ENCODE data around the gene IGSF23.

Gene IGSF23

GRCh38 chr19:44648631-44649251 is 35.4 kb downstream of the IGSF23 start:
- no peak overlapping the region for H2AFZ ChIP-seq (ENCODE audit: low read length)
- H3K9me3 ChIP-seq (replicated peaks in 1 of 2; ENCODE audit: control insufficient read depth in 2 of 2, insufficient read depth in 1 of 2, low read depth in 1 of 2, low read length in 2 of 2), result peaks cover 0 to 2% of the 10 kb centered on the region in 2 donors
- H2BK5ac ChIP-seq (ENCODE audit: low read length), result no peak overlapping the region
- WGBS, 2 donors (ENCODE audit: extremely low coverage in 2 of 2, insufficient read length in 2 of 2, insufficient replicate concordance in 1 of 2), result 100% methylated on average over 1 of the region's 3 CpGs; no CpG with 5 or more reads in 1 of the 2 donors
- no peak overlapping the region for H3K27ac ChIP-seq (replicated peaks; ENCODE audit: low read length)
- H3K4ac ChIP-seq (ENCODE audit: low read length), result no peak overlapping the region
- H2BK120ac ChIP-seq (ENCODE audit: low read depth, low read length), result no peak overlapping the region
- peaks cover 3% of the 10 kb centered on the region for H3K79me1 ChIP-seq (ENCODE audit: low read depth, low read length)
- no peak overlapping the region for H2AK5ac ChIP-seq (ENCODE audit: low read depth, low read length)
- H3K23ac ChIP-seq (ENCODE audit: low read depth, low read length, poor library complexity), result no peak overlapping the region
- no peak overlapping the region for H3K9ac ChIP-seq (ENCODE audit: low read depth, low read length, poor library complexity)
- no peaks in the 10 kb centered on the region for H3K27me3 ChIP-seq (ENCODE audit: control insufficient read depth in 3 of 3, insufficient read depth in 3 of 3, low read depth in 1 of 3, low read length in 3 of 3)
- no peak for DNase-seq (ENCODE audit: low spot score)
- H3K4me1 ChIP-seq (ENCODE audit: control insufficient read depth in 2 of 2, insufficient read depth in 1 of 2, low read depth in 1 of 2, low read length in 2 of 2), result no peaks in the 10 kb centered on the region
- no peak overlapping the region for H2BK12ac ChIP-seq (ENCODE audit: low read length)
- H3K18ac ChIP-seq (ENCODE audit: low read length), result no peak overlapping the region
- H4K91ac ChIP-seq (ENCODE audit: low read depth, low read length, poor library complexity), result no peak overlapping the region
- no peak overlapping the region for H2BK15ac ChIP-seq (ENCODE audit: low read length)
- no peak overlapping the region for H3K4me2 ChIP-seq (ENCODE audit: insufficient read depth, low read length, poor library complexity, severe bottlenecking)
- H3K36me3 ChIP-seq (replicated peaks in 1 of 2; ENCODE audit: control insufficient read depth in 2 of 2, insufficient read depth in 2 of 2, low read length in 2 of 2), result peaks cover 38 to 48% of the 10 kb centered on the region in 2 donors
- no peak overlapping the region for H3K14ac ChIP-seq (ENCODE audit: low read length)
- no peak overlapping the region for H3K4me3 ChIP-seq (ENCODE audit: low read length in 2 of 2)
- no peak overlapping the region for H4K8ac ChIP-seq (ENCODE audit: low read depth, low read length)

DNA sequence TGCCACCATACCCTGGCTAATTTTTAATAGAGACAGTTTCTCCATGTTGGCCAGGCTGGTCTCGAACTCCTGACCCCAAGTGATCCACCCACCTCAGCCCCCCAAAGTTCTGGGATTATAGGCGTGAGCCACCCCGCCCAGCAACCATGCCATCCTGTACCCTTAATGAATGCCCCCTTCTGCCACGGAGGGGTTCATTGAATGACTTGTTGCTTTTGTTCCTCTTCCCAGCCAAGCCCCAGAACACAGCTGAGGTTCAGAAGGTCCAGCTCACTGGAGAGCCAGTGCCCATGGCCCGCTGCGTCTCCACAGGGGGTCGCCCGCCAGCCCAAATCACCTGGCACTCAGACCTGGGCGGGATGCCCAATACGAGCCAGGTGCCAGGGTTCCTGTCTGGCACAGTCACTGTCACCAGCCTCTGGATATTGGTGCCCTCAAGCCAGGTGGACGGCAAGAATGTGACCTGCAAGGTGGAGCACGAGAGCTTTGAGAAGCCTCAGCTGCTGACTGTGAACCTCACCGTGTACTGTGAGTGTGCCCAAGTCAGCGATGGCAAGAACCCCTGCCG is 36.3 kb downstream of the IGSF23 start:
- H3K79me1 ChIP-seq (ENCODE audit: low read depth, low read length), result peaks cover 3% of the 10 kb centered on the region
- H3K36me3 ChIP-seq (replicated peaks in 1 of 2; ENCODE audit: control insufficient read depth in 2 of 2, insufficient read depth in 2 of 2, low read length in 2 of 2), result peaks cover 39 to 54% of the 10 kb centered on the region in 2 donors
- H3K4me1 ChIP-seq (ENCODE audit: control insufficient read depth in 2 of 2, insufficient read depth in 1 of 2, low read depth in 1 of 2, low read length in 2 of 2), result no peaks in the 10 kb centered on the region
- H2AFZ ChIP-seq (ENCODE audit: low read length), result no peak overlapping the region
- no peak overlapping the region for H2BK15ac ChIP-seq (ENCODE audit: low read length)
- peaks cover 0 to 2% of the 10 kb centered on the region in 2 donors for H3K9me3 ChIP-seq (replicated peaks in 1 of 2; ENCODE audit: control insufficient read depth in 2 of 2, insufficient read depth in 1 of 2, low read depth in 1 of 2, low read length in 2 of 2)
- H3K14ac ChIP-seq (ENCODE audit: low read length), result no peak overlapping the region
- H2BK12ac ChIP-seq (ENCODE audit: low read length), result no peak overlapping the region
- no peak overlapping the region for H4K91ac ChIP-seq (ENCODE audit: low read depth, low read length, poor library complexity)
- H3K23ac ChIP-seq (ENCODE audit: low read depth, low read length, poor library complexity), result no peak overlapping the region
- no CpG with 5 or more reads among the region's 15 CpGs for WGBS, 2 donors (ENCODE audit: extremely low coverage in 2 of 2, insufficient read length in 2 of 2, insufficient replicate concordance in 1 of 2)
- no peak overlapping the region for H3K9ac ChIP-seq (ENCODE audit: low read depth, low read length, poor library complexity)
- H3K18ac ChIP-seq (ENCODE audit: low read length), result no peak overlapping the region
- H2BK120ac ChIP-seq (ENCODE audit: low read depth, low read length), result no peak overlapping the region
- H3K27me3 ChIP-seq (ENCODE audit: control insufficient read depth in 3 of 3, insufficient read depth in 3 of 3, low read depth in 1 of 3, low read length in 3 of 3), result no peaks in the 10 kb centered on the region
- H2AK5ac ChIP-seq (ENCODE audit: low read depth, low read length), result no peak overlapping the region
- H3K4ac ChIP-seq (ENCODE audit: low read length), result no peak overlapping the region
- H3K4me2 ChIP-seq (ENCODE audit: insufficient read depth, low read length, poor library complexity, severe bottlenecking), result no peak overlapping the region
- H2BK5ac ChIP-seq (ENCODE audit: low read length), result peak overlapping the region; percentile 75
- DNase-seq (ENCODE audit: low spot score), result no peak
- peak overlapping the region; percentile 43 for H4K8ac ChIP-seq (ENCODE audit: low read depth, low read length)
- no peak overlapping the region for H3K4me3 ChIP-seq (ENCODE audit: low read length in 2 of 2)
- H3K27ac ChIP-seq (replicated peaks; ENCODE audit: low read length), result no peak overlapping the region

DNA sequence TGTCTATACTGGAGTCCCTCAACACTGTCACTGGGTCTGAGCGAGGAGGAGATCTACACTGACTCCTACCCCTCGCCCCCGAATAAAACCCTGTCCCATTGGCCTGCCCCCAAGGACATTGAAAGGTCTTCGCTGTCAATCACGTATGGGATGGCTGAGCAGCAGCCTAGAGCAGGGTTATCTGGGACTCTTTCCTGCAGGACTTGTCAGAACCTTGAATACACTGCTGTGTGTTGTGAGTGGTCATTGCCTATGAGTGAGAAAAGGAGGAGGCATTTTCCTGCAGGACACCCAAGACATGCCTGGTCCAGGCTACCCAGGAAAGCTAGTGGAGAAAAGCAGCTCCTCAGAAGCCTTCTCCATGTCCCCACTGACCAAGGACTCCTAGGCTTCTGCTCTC is 40.0 kb downstream of the IGSF23 start:
- no peak overlapping the region for H3K27ac ChIP-seq (replicated peaks; ENCODE audit: low read length)
- H3K4me3 ChIP-seq (ENCODE audit: low read length in 2 of 2), result no peak overlapping the region
- H3K4ac ChIP-seq (ENCODE audit: low read length), result no peak overlapping the region
- peaks cover 3% of the 10 kb centered on the region for H3K79me1 ChIP-seq (ENCODE audit: low read depth, low read length)
- no peak overlapping the region for H3K9ac ChIP-seq (ENCODE audit: low read depth, low read length, poor library complexity)
- no peak overlapping the region for H2AFZ ChIP-seq (ENCODE audit: low read length)
- H2BK5ac ChIP-seq (ENCODE audit: low read length), result no peak overlapping the region
- H3K27me3 ChIP-seq (ENCODE audit: control insufficient read depth in 3 of 3, insufficient read depth in 3 of 3, low read depth in 1 of 3, low read length in 3 of 3), result no peaks in the 10 kb centered on the region
- H3K4me2 ChIP-seq (ENCODE audit: insufficient read depth, low read length, poor library complexity, severe bottlenecking), result no peak overlapping the region
- H2BK12ac ChIP-seq (ENCODE audit: low read length), result no peak overlapping the region
- no peak for DNase-seq (ENCODE audit: low spot score)
- no peak overlapping the region for H2BK120ac ChIP-seq (ENCODE audit: low read depth, low read length)
- WGBS, 2 donors (ENCODE audit: extremely low coverage in 2 of 2, insufficient read length in 2 of 2, insufficient replicate concordance in 1 of 2), result no CpG with 5 or more reads among the region's 5 CpGs
- H3K36me3 ChIP-seq (replicated peaks in 1 of 2; ENCODE audit: control insufficient read depth in 2 of 2, insufficient read depth in 2 of 2, low read length in 2 of 2), result peaks cover 49 to 72% of the 10 kb centered on the region in 2 donors
- no peak overlapping the region for H2BK15ac ChIP-seq (ENCODE audit: low read length)
- H4K91ac ChIP-seq (ENCODE audit: low read depth, low read length, poor library complexity), result no peak overlapping the region
- peaks cover 0 to 2% of the 10 kb centered on the region in 2 donors for H3K9me3 ChIP-seq (replicated peaks in 1 of 2; ENCODE audit: control insufficient read depth in 2 of 2, insufficient read depth in 1 of 2, low read depth in 1 of 2, low read length in 2 of 2)
- no peak overlapping the region for H3K14ac ChIP-seq (ENCODE audit: low read length)
- H4K8ac ChIP-seq (ENCODE audit: low read depth, low read length), result no peak overlapping the region
- H3K4me1 ChIP-seq (ENCODE audit: control insufficient read depth in 2 of 2, insufficient read depth in 1 of 2, low read depth in 1 of 2, low read length in 2 of 2), result no peaks in the 10 kb centered on the region
- no peak overlapping the region for H2AK5ac ChIP-seq (ENCODE audit: low read depth, low read length)
- H3K18ac ChIP-seq (ENCODE audit: low read length), result no peak overlapping the region
- no peak overlapping the region for H3K23ac ChIP-seq (ENCODE audit: low read depth, low read length, poor library complexity)

GRCh38 chr19:44653977-44654774 is 40.8 kb downstream of the IGSF23 start:
- Histone ChIP-seq H2BK5ac (ENCODE audit: low read length) (no peak overlapping the region), H3K9ac (ENCODE audit: low read depth, low read length, poor library complexity) (no peak overlapping the region), H2AK5ac (ENCODE audit: low read depth, low read length) (no peak overlapping the region), H3K4me1 (ENCODE audit: control insufficient read depth in 2 of 2, insufficient read depth in 1 of 2, low read depth in 1 of 2, low read length in 2 of 2) (no peaks in the 10 kb centered on the region), H3K79me1 (ENCODE audit: low read depth, low read length) (peaks cover 3% of the 10 kb centered on the region), H2BK120ac (ENCODE audit: low read depth, low read length) (no peak overlapping the region), H3K23ac (ENCODE audit: low read depth, low read length, poor library complexity) (no peak overlapping the region), H3K9me3 (replicated peaks in 1 of 2; ENCODE audit: control insufficient read depth in 2 of 2, insufficient read depth in 1 of 2, low read depth in 1 of 2, low read length in 2 of 2) (peaks cover 0 to 2% of the 10 kb centered on the region in 2 donors), H4K8ac (ENCODE audit: low read depth, low read length) (no peak overlapping the region), H4K91ac (ENCODE audit: low read depth, low read length, poor library complexity) (no peak overlapping the region), H2AFZ (ENCODE audit: low read length) (no peak overlapping the region), H3K4ac (ENCODE audit: low read length) (no peak overlapping the region), H3K36me3 (replicated peaks in 1 of 2; ENCODE audit: control insufficient read depth in 2 of 2, insufficient read depth in 2 of 2, low read length in 2 of 2) (peaks cover 49 to 77% of the 10 kb centered on the region in 2 donors), H2BK12ac (ENCODE audit: low read length) (no peak overlapping the region), H3K27me3 (ENCODE audit: control insufficient read depth in 3 of 3, insufficient read depth in 3 of 3, low read depth in 1 of 3, low read length in 3 of 3) (no peaks in the 10 kb centered on the region), H3K27ac (replicated peaks; ENCODE audit: low read length) (no peak overlapping the region), H2BK15ac (ENCODE audit: low read length) (no peak overlapping the region), H3K4me3 (ENCODE audit: low read length in 2 of 2) (no peak overlapping the region), H3K14ac (ENCODE audit: low read length) (no peak overlapping the region), H3K4me2 (ENCODE audit: insufficient read depth, low read length, poor library complexity, severe bottlenecking) (no peak overlapping the region), H3K18ac (ENCODE audit: low read length) (no peak overlapping the region)
- DNase-seq (ENCODE audit: low spot score), result peak; percentile 23
- WGBS, 2 donors (ENCODE audit: extremely low coverage in 2 of 2, insufficient read length in 2 of 2, insufficient replicate concordance in 1 of 2), result no CpG with 5 or more reads among the region's 16 CpGs
